Cardiac septum (tissue), 1 donor: ENCODE results near the gene ZSCAN5C. TPM values are rescaled to one million over a fixed set of nuclear protein-coding genes. Genes with fewer than 3 reads are reported as not detected.
"Not testable (repeated sequence)": the region's sequence is repeated elsewhere in the genome, so short reads cannot be mapped to it uniquely, and the experiment has no call there.

ENCODE experiments used
- DNase-seq: peaks from one replicate; pipeline ENCODE4 v3.0.0-alpha.2; 2020; ENCODE audit warnings: low spot score
- intact Hi-C: fragments of 100-400 bp; cut with DNase I; formaldehyde crosslinking; loops from one replicate; pipeline ENCODE4 v1.14.0; 2022
- long read RNA-seq: library from polyadenylated mRNA; unstranded; transcript quantifications from one replicate; pipeline ENCODE4 v2.0.0, GENCODE V29; 2021
- total RNA-seq: library from RNA; stranded (reverse); fragmentation: NEBNext Ultra II Directional; extraction: Animal tissue kit (Norgen Biotek cat#: 25700); gene quantifications from one replicate; pipeline ENCODE4 v1.2.1, GENCODE V29; 2021
- donor health status: DM: no; HTN: no; CAD: no.

ZSCAN5C gene
- total RNA-seq: not detected
- long read RNA-seq: 0 reads

GRCh38 chr19:56201973-56202372 is at the start of gene ZSCAN5C:
Gene ZSCAN5C, plus strand, starts transcription at chr19:56202273. Its CDS starts 3,641 bp downstream, at chr19:56205914.
- intact Hi-C loops: no loop called here

GRCh38 chr19:56152644-56153043 is 49.4 kb upstream of the ZSCAN5C start:
- no peak for DNase-seq
- intact Hi-C loops: no loop called here

More at GRCh38 chr19:56201973-56202372, at the start of gene ZSCAN5C:
- no peak for DNase-seq

- no peak for DNase-seq
- intact Hi-C loops: no loop called here
Measured at GRCh38 chr19:56153507-56153906, 48.6 kb upstream of the ZSCAN5C start.

- no peak for DNase-seq
- intact Hi-C loops: no loop called here
Measured at GRCh38 chr19:56155124-56155687, 46.9 kb upstream of the ZSCAN5C start.

- DNase-seq: no peak
Measured at GRCh38 chr19:56156768-56157167, 45.3 kb upstream of the ZSCAN5C start.

GRCh38 chr19:56158170-56158757 is 43.8 kb upstream of the ZSCAN5C start:
- intact Hi-C loops: no loop called here
- DNase-seq: no peak

More at GRCh38 chr19:56156768-56157167, 45.3 kb upstream of the ZSCAN5C start:
- intact Hi-C loops: no loop called here

GRCh38 chr19:56159009-56159559 is 43.0 kb upstream of the ZSCAN5C start:
- intact Hi-C loops: no loop called here
- no peak for DNase-seq

- intact Hi-C loops: no loop called here
- DNase-seq: no peak
Measured at GRCh38 chr19:56159622-56160271, 42.3 kb upstream of the ZSCAN5C start.

- intact Hi-C loops: no loop called here
- no peak for DNase-seq
Measured at GRCh38 chr19:56161534-56161933, 40.5 kb upstream of the ZSCAN5C start.

- DNase-seq: no peak
- intact Hi-C loops: no loop called here
Measured at GRCh38 chr19:56162258-56162657, 39.8 kb upstream of the ZSCAN5C start.

- intact Hi-C loops: no loop called here
- no peak for DNase-seq
Measured at GRCh38 chr19:56163097-56163496, 39.0 kb upstream of the ZSCAN5C start.

- no peak for DNase-seq
- intact Hi-C loops: no loop called here
Measured at GRCh38 chr19:56167064-56167578, 35.0 kb upstream of the ZSCAN5C start.

GRCh38 chr19:56170261-56170660 is 31.8 kb upstream of the ZSCAN5C start:
- no peak for DNase-seq
- intact Hi-C loops: no loop called here

- intact Hi-C loops: no loop called here
- no peak for DNase-seq
Measured at GRCh38 chr19:56174086-56174485, 28.0 kb upstream of the ZSCAN5C start.

- intact Hi-C loops: no loop called here
- DNase-seq: no peak
Measured at GRCh38 chr19:56174550-56174949, 27.5 kb upstream of the ZSCAN5C start.

GRCh38 chr19:56175861-56176307 is 26.2 kb upstream of the ZSCAN5C start, which contains the start of gene GALP:
Gene GALP, plus strand, starts transcription at chr19:56176008. Its CDS starts 1,101 bp downstream, at chr19:56177109.
- intact Hi-C loops, DNase-seq: not testable (repeated sequence)

- DNase-seq, intact Hi-C loops: not testable (repeated sequence)
Measured at GRCh38 chr19:56176310-56176709, 25.8 kb upstream of the ZSCAN5C start.

GRCh38 chr19:56176881-56177280 is 25.2 kb upstream of the ZSCAN5C start:
- intact Hi-C loops: no loop called here
- no peak for DNase-seq

- DNase-seq: no peak
- intact Hi-C loops: no loop called here
Measured at GRCh38 chr19:56177564-56178243, 24.4 kb upstream of the ZSCAN5C start.

- intact Hi-C loops: no loop called here
Measured at GRCh38 chr19:56189785-56190184, 12.3 kb upstream of the ZSCAN5C start.

More at GRCh38 chr19:56189785-56190184, 12.3 kb upstream of the ZSCAN5C start:
- DNase-seq: no peak
